GM12878 (cell line): ENCODE results near the gene AVEN. TPM values are rescaled to one million over a fixed set of nuclear protein-coding genes. Genes with fewer than 3 reads are reported as not detected.

Experiments
- ATAC-seq: fragments of 200-7000 bp; cut with Tn5 transposase; 3 replicates; pipeline ENCODE4 v1.9.1; 2020; ENCODE audit warnings: mild to moderate bottlenecking, moderate library complexity
- BruUV-seq: library from RNA; stranded (reverse); fragments of 400-500 nt; replicated peaks from 2 replicates; lab custom pipeline; 2021; lab: Mats Ljungman, UMichigan
- CTCF ChIA-PET: fragments of 300-600 bp; sonication (Branson Sonifier 250); formaldehyde crosslinking; extraction: SDS; loops from one replicate; lab custom pipeline; 2021; ENCODE audit warnings: inconsistent platforms; lab: Yijun Ruan, JAX
- POLR2A ChIA-PET: fragments of 350-600 bp; formaldehyde crosslinking; extraction: SDS; loops from one replicate; lab custom pipeline; 2021; ENCODE audit warnings: inconsistent platforms; lab: Charles Lee
- RAD21 ChIA-PET: fragments of 300-600 bp; sonication (Branson Sonifier 250); formaldehyde crosslinking; loops from one replicate; lab custom pipeline; 2023; ENCODE audit warnings: antibody characterized with exemption; ENCODE audit not compliant: unreplicated experiment; lab: Charles Lee
- SMC1A ChIA-PET: fragments of 300-600 bp; sonication (Branson Sonifier 250); formaldehyde crosslinking; loops from one replicate; lab custom pipeline; 2023; ENCODE audit not compliant: unreplicated experiment, uncharacterized antibody; lab: Charles Lee
- DNase-seq: peaks from one replicate; pipeline ENCODE4 v3.0.0-alpha.2; 2011; ENCODE audit warnings: low read depth, low spot score
- FAIRE-seq: peaks from 3 replicates; lab custom pipeline; 2011; peaks lifted over from hg19 to GRCh38; lab: Jason Lieb, UNC
- H2AFZ ChIP-seq: 2 replicates; pipeline ENCODE4 v1.6.0; 2011; ENCODE audit warnings: low read depth, low read length, control low read depth; ENCODE audit not compliant: control insufficient read depth
- H3K27ac ChIP-seq: 2 replicates; pipeline ENCODE4 v1.5.1; 2011; ENCODE audit warnings: control low read depth; ENCODE audit not compliant: control insufficient read depth, insufficient read depth
- H3K27me3 ChIP-seq, 2 experiments: replicated peaks in 1 of 2; 2 replicates each; pipeline versions ENCODE4 v1.6.0 to v1.6.1; 2011; ENCODE audit warnings: low read length in 1 of 2; ENCODE audit not compliant: control insufficient read depth in 2 of 2, insufficient read depth in 2 of 2
- H3K36me3 ChIP-seq, 2 experiments: 2 replicates each; pipeline ENCODE4 v1.5.1; 2011; ENCODE audit warnings: low read length in 1 of 2; ENCODE audit not compliant: control insufficient read depth in 2 of 2, insufficient read depth in 2 of 2
- H3K4me1 ChIP-seq: 2 replicates; pipeline ENCODE4 v1.6.1; 2011; ENCODE audit warnings: mild to moderate bottlenecking, low read length, moderate library complexity, mixed read lengths; ENCODE audit not compliant: control insufficient read depth, insufficient read depth
- H3K4me2 ChIP-seq: 2 replicates; pipeline ENCODE4 v1.6.0; 2011; ENCODE audit warnings: control low read depth; ENCODE audit not compliant: control insufficient read depth, insufficient read depth
- H3K4me3 ChIP-seq: fragments of 200-600 bp; sonication (generic); 2 replicates; pipeline ENCODE4 v1.5.1; 2016
- H3K79me2 ChIP-seq: 2 replicates; pipeline ENCODE4 v1.6.0; 2011; ENCODE audit warnings: low read length; ENCODE audit not compliant: control insufficient read depth, insufficient read depth
- H3K9ac ChIP-seq: 2 replicates; pipeline ENCODE4 v1.8.0; 2011; ENCODE audit warnings: low read length, control low read depth, mixed read lengths; ENCODE audit not compliant: control insufficient read depth, insufficient read depth
- H3K9me3 ChIP-seq: replicated peaks from 3 replicates; pipeline ENCODE4 v1.5.1; 2011; ENCODE audit warnings: mild to moderate bottlenecking, low read length; ENCODE audit not compliant: control insufficient read depth, insufficient read depth
- H4K20me1 ChIP-seq: 2 replicates; pipeline ENCODE4 v1.6.0; 2011; ENCODE audit not compliant: control insufficient read depth, insufficient read depth
- ATF7 ChIP-seq: fragments of 450-650 bp; IDR thresholded peaks from 2 replicates; pipeline ENCODE4 v1.6.1; 2016; ENCODE audit warnings: low read depth, mild to moderate bottlenecking
- CBFB ChIP-seq: IDR thresholded peaks from 2 replicates; pipeline ENCODE4 v1.6.1; 2016; ENCODE audit warnings: antibody characterized with exemption, low read depth
- DPF2 ChIP-seq: fragments of 450-650 bp; IDR thresholded peaks from 2 replicates; pipeline ENCODE4 v1.6.1; 2017; ENCODE audit warnings: mild to moderate bottlenecking
- NFYA ChIP-seq: IDR thresholded peaks from 2 replicates; pipeline ENCODE4 v1.6.1; 2011; ENCODE audit warnings: low read depth, mild to moderate bottlenecking, low read length, improper control_type of control experiment, borderline replicate concordance
- RUNX3 ChIP-seq: IDR thresholded peaks from 2 replicates; pipeline ENCODE4 v1.6.1; 2012; ENCODE audit warnings: low read length, inconsistent platforms
- SPI1 ChIP-seq: IDR thresholded peaks from 2 replicates; pipeline ENCODE4 v1.6.1; 2011; ENCODE audit warnings: low read depth, mild to moderate bottlenecking, low read length, moderate library complexity, borderline replicate concordance; ENCODE audit not compliant: insufficient read depth
- SRF ChIP-seq, 2 experiments: IDR thresholded peaks; 2 replicates each; pipeline ENCODE4 v1.6.1; 2011; ENCODE audit warnings: low read depth in 2 of 2, low read length in 2 of 2, mild to moderate bottlenecking in 1 of 2, moderate library complexity in 1 of 2
- YBX1 ChIP-seq: fragments of 450-650 bp; IDR thresholded peaks from 2 replicates; pipeline ENCODE4 v1.6.1; 2016; ENCODE audit warnings: antibody characterized with exemption
- YY1 ChIP-seq: IDR thresholded peaks from 2 replicates; pipeline ENCODE4 v1.6.1; 2011; ENCODE audit warnings: low read depth, mild to moderate bottlenecking, low read length
- WGBS: methylation state at CpG from one replicate; pipeline ENCODE4 v1.1.6; 2016; ENCODE audit warnings: low lambda C conversion rate; ENCODE audit not compliant: insufficient replicate concordance, insufficient coverage; ENCODE audit errors: missing lambda C conversion rate; 5-methylcytosine and 5-hydroxymethylcytosine counted together
- in situ Hi-C: fragments of 300-500 bp; cut with MboI; formaldehyde crosslinking; loops from 9 replicates; pipeline ENCODE4 v1.14.3; 2018; ENCODE audit warnings: mixed read lengths
- intact Hi-C: fragments of 100-400 bp; cut with micrococcal nuclease; formaldehyde crosslinking; loops from one replicate; pipeline ENCODE4 v1.14.2; 2022; ENCODE audit not compliant: unreplicated experiment
- polyA plus RNA-seq, 11 experiments: library from polyadenylated mRNA; depleted of rRNA in 4 of 11; unstranded in 6 of 11; stranded (reverse) in 5 of 11; fragments of >200 nt; fragmentation: Nextera tagmentation in 4 of 11; fragmentation: Illumina TruSeq in 1 of 11; extraction: Ambion mirVana in 4 of 11; extraction: Trizol in 1 of 11; gene quantifications; 1 replicate in 1 of 11; 2 replicates in 10 of 11; pipeline versions ENCODE4 v1.2.1 to v1.2.3, GENCODE V29; 2011 to 2016; ENCODE audit warnings: inconsistent platforms in 2 of 11, missing spikeins in 2 of 11, low read depth in 1 of 11
- total RNA-seq, 4 experiments: library from RNA; depleted of rRNA in 3 of 4; stranded (reverse); fragments of >200 nt in 3 of 4; fragmentation: Illumina TruSeq in 1 of 4; extraction: Trizol in 1 of 4; gene quantifications; 2 replicates each; pipeline versions ENCODE4 v1.2.1 to v1.2.3, GENCODE V29; 2013 to 2021
- TF ChIP-seq, protein P1 (sequence below): fragments of 450-650 bp; formaldehyde crosslinking; IDR thresholded peaks from 2 replicates; pipeline ENCODE4 v1.4.0; 2020; ENCODE audit warnings: mild to moderate bottlenecking, moderate library complexity
- TF ChIP-seq, protein P2 (sequence below): fragments of 450-650 bp; formaldehyde crosslinking; IDR thresholded peaks from 2 replicates; pipeline ENCODE4 v1.5.0; 2022; ENCODE audit warnings: mild to moderate bottlenecking, missing genetic modification characterization
- TF ChIP-seq, protein P3 (sequence below): IDR thresholded peaks from 2 replicates; pipeline ENCODE4 v1.6.1; 2012; ENCODE audit warnings: mild to moderate bottlenecking, low read depth, low read length

Gene AVEN
- total and polyA plus RNA-seq, 10 of the 15 experiments (the other 5 are each of a cell fraction or from before 2014, with no cell fraction given) = 1.4 to 15.1 (median 10.5) TPM

DNA sequence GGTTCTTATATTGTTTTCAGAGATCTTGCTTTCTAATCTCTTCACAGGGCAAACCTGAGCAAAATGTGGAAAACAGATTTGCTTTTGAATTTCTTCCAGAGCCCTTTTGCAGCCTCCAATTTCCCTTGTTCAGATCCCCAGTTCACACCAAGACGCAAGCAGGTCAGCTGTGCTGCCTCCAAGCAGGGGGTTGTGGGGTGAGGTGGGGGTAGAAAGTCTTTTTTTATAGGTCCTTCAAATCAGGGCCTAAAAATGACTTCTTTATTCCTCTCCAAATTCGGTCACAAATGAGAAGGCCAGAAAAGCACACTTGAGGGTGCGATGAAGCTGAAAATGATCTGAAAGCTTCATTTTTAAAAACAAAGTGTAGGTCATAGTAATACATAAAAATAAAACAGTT, 26.3 kb upstream of the AVEN start (continued):
- no peak for TF ChIP-seq CBFB

DNA sequence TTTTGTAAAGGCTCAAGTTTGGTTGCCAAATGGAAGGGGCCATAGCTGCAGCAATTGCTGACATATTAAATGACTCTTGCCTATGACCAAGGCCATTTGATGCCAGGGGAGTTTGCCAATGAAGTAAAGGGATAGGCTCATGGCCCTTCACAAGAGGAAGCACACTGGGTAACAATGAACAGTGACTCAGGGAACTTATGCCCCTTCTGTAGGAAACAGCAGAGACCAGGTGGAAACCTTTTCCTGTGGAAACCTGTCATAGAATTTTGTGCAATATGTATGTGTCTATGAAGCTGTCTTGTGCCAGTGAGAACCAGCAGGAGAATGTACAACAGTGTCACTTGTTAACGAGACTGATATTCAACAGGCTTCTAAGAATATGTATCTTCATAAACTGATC, 25.4 kb upstream of the AVEN start:
- ChIA-PET POLR2A (no interaction called here), SMC1A (no interaction called here), RAD21 (no interaction called here)
- TF ChIP-seq, protein P1, sequence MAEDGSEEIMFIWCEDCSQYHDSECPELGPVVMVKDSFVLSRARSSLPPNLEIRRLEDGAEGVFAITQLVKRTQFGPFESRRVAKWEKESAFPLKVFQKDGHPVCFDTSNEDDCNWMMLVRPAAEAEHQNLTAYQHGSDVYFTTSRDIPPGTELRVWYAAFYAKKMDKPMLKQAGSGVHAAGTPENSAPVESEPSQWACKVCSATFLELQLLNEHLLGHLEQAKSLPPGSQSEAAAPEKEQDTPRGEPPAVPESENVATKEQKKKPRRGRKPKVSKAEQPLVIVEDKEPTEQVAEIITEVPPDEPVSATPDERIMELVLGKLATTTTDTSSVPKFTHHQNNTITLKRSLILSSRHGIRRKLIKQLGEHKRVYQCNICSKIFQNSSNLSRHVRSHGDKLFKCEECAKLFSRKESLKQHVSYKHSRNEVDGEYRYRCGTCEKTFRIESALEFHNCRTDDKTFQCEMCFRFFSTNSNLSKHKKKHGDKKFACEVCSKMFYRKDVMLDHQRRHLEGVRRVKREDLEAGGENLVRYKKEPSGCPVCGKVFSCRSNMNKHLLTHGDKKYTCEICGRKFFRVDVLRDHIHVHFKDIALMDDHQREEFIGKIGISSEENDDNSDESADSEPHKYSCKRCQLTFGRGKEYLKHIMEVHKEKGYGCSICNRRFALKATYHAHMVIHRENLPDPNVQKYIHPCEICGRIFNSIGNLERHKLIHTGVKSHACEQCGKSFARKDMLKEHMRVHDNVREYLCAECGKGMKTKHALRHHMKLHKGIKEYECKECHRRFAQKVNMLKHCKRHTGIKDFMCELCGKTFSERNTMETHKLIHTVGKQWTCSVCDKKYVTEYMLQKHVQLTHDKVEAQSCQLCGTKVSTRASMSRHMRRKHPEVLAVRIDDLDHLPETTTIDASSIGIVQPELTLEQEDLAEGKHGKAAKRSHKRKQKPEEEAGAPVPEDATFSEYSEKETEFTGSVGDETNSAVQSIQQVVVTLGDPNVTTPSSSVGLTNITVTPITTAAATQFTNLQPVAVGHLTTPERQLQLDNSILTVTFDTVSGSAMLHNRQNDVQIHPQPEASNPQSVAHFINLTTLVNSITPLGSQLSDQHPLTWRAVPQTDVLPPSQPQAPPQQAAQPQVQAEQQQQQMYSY (CRISPR knock-in tag) = no peak
- TF ChIP-seq RUNX3 (no peak), SRF (IDR thresholded peaks at IDR 0.05; ENCODE audit: low read depth in 2 of 2, low read length in 2 of 2) (no peak), SPI1 (no peak), NFYA (no peak), YY1 (no peak), YBX1 (no peak), DPF2 (no peak), ATF7 (no peak)
- TF ChIP-seq, protein P2, sequence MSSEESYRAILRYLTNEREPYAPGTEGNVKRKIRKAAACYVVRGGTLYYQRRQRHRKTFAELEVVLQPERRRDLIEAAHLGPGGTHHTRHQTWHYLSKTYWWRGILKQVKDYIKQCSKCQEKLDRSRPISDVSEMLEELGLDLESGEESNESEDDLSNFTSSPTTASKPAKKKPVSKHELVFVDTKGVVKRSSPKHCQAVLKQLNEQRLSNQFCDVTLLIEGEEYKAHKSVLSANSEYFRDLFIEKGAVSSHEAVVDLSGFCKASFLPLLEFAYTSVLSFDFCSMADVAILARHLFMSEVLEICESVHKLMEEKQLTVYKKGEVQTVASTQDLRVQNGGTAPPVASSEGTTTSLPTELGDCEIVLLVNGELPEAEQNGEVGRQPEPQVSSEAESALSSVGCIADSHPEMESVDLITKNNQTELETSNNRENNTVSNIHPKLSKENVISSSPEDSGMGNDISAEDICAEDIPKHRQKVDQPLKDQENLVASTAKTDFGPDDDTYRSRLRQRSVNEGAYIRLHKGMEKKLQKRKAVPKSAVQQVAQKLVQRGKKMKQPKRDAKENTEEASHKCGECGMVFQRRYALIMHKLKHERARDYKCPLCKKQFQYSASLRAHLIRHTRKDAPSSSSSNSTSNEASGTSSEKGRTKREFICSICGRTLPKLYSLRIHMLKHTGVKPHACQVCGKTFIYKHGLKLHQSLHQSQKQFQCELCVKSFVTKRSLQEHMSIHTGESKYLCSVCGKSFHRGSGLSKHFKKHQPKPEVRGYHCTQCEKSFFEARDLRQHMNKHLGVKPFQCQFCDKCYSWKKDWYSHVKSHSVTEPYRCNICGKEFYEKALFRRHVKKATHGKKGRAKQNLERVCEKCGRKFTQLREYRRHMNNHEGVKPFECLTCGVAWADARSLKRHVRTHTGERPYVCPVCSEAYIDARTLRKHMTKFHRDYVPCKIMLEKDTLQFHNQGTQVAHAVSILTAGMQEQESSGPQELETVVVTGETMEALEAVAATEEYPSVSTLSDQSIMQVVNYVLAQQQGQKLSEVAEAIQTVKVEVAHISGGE (CRISPR knock-in tag) = no peak
- TF ChIP-seq, protein P3, sequence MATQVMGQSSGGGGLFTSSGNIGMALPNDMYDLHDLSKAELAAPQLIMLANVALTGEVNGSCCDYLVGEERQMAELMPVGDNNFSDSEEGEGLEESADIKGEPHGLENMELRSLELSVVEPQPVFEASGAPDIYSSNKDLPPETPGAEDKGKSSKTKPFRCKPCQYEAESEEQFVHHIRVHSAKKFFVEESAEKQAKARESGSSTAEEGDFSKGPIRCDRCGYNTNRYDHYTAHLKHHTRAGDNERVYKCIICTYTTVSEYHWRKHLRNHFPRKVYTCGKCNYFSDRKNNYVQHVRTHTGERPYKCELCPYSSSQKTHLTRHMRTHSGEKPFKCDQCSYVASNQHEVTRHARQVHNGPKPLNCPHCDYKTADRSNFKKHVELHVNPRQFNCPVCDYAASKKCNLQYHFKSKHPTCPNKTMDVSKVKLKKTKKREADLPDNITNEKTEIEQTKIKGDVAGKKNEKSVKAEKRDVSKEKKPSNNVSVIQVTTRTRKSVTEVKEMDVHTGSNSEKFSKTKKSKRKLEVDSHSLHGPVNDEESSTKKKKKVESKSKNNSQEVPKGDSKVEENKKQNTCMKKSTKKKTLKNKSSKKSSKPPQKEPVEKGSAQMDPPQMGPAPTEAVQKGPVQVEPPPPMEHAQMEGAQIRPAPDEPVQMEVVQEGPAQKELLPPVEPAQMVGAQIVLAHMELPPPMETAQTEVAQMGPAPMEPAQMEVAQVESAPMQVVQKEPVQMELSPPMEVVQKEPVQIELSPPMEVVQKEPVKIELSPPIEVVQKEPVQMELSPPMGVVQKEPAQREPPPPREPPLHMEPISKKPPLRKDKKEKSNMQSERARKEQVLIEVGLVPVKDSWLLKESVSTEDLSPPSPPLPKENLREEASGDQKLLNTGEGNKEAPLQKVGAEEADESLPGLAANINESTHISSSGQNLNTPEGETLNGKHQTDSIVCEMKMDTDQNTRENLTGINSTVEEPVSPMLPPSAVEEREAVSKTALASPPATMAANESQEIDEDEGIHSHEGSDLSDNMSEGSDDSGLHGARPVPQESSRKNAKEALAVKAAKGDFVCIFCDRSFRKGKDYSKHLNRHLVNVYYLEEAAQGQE = no peak

More for the DNA sequence above, 25.4 kb upstream of the AVEN start:
- Histone ChIP-seq H3K27ac (no peak overlapping the region), H3K4me2 (no peak overlapping the region), H3K36me3 (no peaks in the 10 kb centered on the region), H3K27me3 (no peaks in the 10 kb centered on the region), H3K79me2 (no peaks in the 10 kb centered on the region), H3K9me3 (no peaks in the 10 kb centered on the region), H3K4me1 (no peaks in the 10 kb centered on the region), H4K20me1 (no peaks in the 10 kb centered on the region), H3K4me3 (no peak overlapping the region), H2AFZ (no peak overlapping the region), H3K9ac (no peak overlapping the region)
- no TSS peak for BruUV-seq
- ATAC-seq (no peak), DNase-seq (no peak), FAIRE-seq (no peak)
- in situ Hi-C loops = loop anchor here (25.0 kb wide), 1 partner anchor 523 kb away; the partner anchor contains the start of gene GOLGA8B
- CTCF ChIA-PET = interaction anchor here (0.6 to 3.2 kb wide), 4 partner anchors 145 to 846 kb away, joined by 3 to 35 read pairs (median 4); partner anchors contain the start of gene KATNBL1
- 0% methylated on average over 1 of the region's 1 CpG for WGBS
- intact Hi-C loops = loop anchor here (10.0 kb wide), 1 partner anchor 520 kb away; the partner anchor contains the start of gene GOLGA8B
